ENCODE results near the gene UGT1A3.

UGT1A3 gene

GRCh38 chr2:233818639-233819621 lies 90.1 kb downstream of the UGT1A3 start:
- no peak for DNase-seq

- no peak for DNase-seq
Observed at GRCh38 chr2:233819884-233820773, 91.3 kb downstream of the UGT1A3 start.

GRCh38 chr2:233820774-233821105 lies 91.9 kb downstream of the UGT1A3 start:
- no peak for DNase-seq

GRCh38 chr2:233821196-233821595 lies 92.4 kb downstream of the UGT1A3 start:
- DNase-seq: no peak

- DNase-seq: no peak
Observed at GRCh38 chr2:233821709-233822100, 92.9 kb downstream of the UGT1A3 start.

- DNase-seq: no peak
Observed at GRCh38 chr2:233822101-233822771, 93.4 kb downstream of the UGT1A3 start.
